ENCODE measurements around the gene MIB2. TPM values are rescaled to one million over a fixed set of nuclear protein-coding genes. Genes with fewer than 3 reads are reported as not detected.

The MIB2 gene
- total and polyA plus RNA-seq, 2 of the 4 experiments (the other 2 are of a cell fraction): 17.2 to 47.8 TPM

DNA sequence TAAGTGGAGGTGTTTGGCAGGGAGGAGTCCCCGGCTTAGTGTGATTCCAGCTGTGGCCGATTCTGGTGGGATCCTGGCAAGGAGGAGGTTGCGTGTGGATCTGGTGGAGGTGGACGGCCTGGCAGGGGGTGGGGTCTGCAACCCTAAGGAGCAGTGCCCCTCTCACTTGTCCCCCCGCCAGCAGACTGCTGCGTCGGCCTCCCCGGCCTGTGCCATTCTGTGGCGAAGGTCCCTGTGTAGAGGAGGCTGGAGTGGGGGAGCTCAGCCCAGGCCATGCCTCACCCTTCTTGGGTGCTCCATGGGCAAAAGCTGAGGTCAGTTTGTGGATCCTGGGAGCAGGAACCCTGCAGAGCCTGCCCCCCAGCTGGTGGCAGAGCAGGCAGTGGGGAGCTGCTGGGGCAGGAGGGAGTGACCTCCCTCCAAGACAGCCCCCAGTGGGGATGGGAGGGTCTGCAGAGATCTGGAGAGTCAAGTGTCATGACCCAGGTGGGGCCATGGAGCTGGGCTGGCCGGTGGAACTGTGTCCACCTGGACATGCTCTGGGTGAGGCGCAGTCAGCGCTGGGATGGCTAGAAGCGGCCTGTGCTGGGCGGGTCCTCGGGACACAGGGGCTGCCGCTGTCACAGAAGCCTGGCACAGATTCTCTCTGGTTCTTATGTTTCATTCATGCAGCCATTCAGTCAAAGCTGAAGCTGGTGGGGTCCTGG, 5.3 kb downstream of the MIB2 start:
- Histone ChIP-seq H2AFZ (replicated peaks; ENCODE audit: low read length, poor library complexity) (no peak overlapping the region), H3K36me3 (ENCODE audit: control insufficient read depth, insufficient read depth, low read length) (peaks cover 20% of the 10 kb centered on the region; the same call in 1 of the 2 replicates), H3K18ac (ENCODE audit: low read depth, low read length) (no peak overlapping the region), H2AK9ac (replicated peaks; ENCODE audit: low read depth, low read length, poor library complexity) (no peak overlapping the region), H3K9ac (ENCODE audit: low read depth, low read length) (no peak overlapping the region), H3K14ac (replicated peaks; ENCODE audit: low read depth, low read length) (no peak overlapping the region), H2BK120ac (ENCODE audit: low read depth, low read length) (no peak overlapping the region), H3K4me1 (ENCODE audit: control insufficient read depth, insufficient read depth, low read length) (peaks cover 9% of the 10 kb centered on the region), H2AK5ac (ENCODE audit: low read depth, low read length) (no peak overlapping the region), H3K27me3 (ENCODE audit: control insufficient read depth, insufficient read depth, low read length) (no peaks in the 10 kb centered on the region), H3K56ac (ENCODE audit: extremely low read depth, insufficient read depth, low read length) (no peak overlapping the region), H2BK15ac (ENCODE audit: low read depth, low read length) (no peak overlapping the region), H2BK20ac (ENCODE audit: low read depth, low read length) (no peak overlapping the region), H2BK5ac (ENCODE audit: low read depth, low read length, poor library complexity, severe bottlenecking) (no peak overlapping the region), H3K79me1 (ENCODE audit: low read depth in 1 of 2, low read length in 2 of 2) (peaks cover 9 to 50% of the 10 kb centered on the region in 2 experiments; a peak in 3 of 4 replicates), H3K4me3 (ENCODE audit: insufficient read depth, low read depth, low read length) (no peak overlapping the region), H4K5ac (ENCODE audit: low read depth, low read length) (no peak overlapping the region), H3K9me3 (ENCODE audit: control insufficient read depth, insufficient read depth, low read length) (no peaks in the 10 kb centered on the region), H3K4ac (ENCODE audit: low read depth, low read length) (no peak overlapping the region), H4K8ac (ENCODE audit: low read depth in 2 of 2, low read length in 2 of 2) (no peak overlapping the region), H3K27ac (ENCODE audit: insufficient read depth, low read length) (no peak overlapping the region), H4K20me1 (ENCODE audit: insufficient read depth, low read length) (peaks cover 41% of the 10 kb centered on the region), H3K4me2 (ENCODE audit: low read depth, low read length) (no peak overlapping the region), H3K9me1 (ENCODE audit: insufficient read depth, low read length) (peaks cover 3% of the 10 kb centered on the region; the same call in 1 of the 2 replicates), H4K91ac (ENCODE audit: insufficient read depth, low read depth, low read length) (no peak overlapping the region), H3K23ac (ENCODE audit: low read depth, low read length) (no peak overlapping the region)
- dilution Hi-C loops (cut with HindIII; ENCODE audit: low sequenced_read_pairs, unreplicated experiment) (no loop called here), intact Hi-C loops (cut with micrococcal nuclease) (no loop called here), in situ Hi-C loops (cut with MboI; ENCODE audit: low sequenced_read_pairs) (no loop called here)
- BruUV-seq (replicated peaks): no TSS peak
- WGBS, 2 experiments (ENCODE audit: extremely low coverage in 2 of 2, insufficient read length in 1 of 2): 33% methylated on average over 1 of the region's 16 CpGs; no CpG with 5 or more reads in 1 of the 2 experiments
- ChIA-PET POLR2A (ENCODE audit: unreplicated experiment) (no interaction called here), CTCF (interaction anchor here (1.0 kb wide), 1 partner anchor 285 kb away, joined by 3 read pairs; no protein-coding TSS in a partner anchor)
- no peak for TF ChIP-seq RFX5 (IDR thresholded peaks at IDR 0.05; ENCODE audit: low read depth, low read length)
- DNase-seq: no peak
- no peak for ATAC-seq (ENCODE audit: low read depth)
